T-helper 22 cell (primary cell): ENCODE results near the gene RTP5.

Source experiments
- DNase-seq: peaks from one replicate; pipeline ENCODE4 v3.0.0-alpha.2; 2020; ENCODE audit warnings: low read depth

RTP5 gene

GRCh38 chr2:241843321-241844065, 26.0 kb upstream of the RTP5 start:
- DNase-seq = no peak

- peak; percentile 56 for DNase-seq
These were observed 25.3 kb upstream of the RTP5 start for GRCh38 chr2:241844066-241844728.

GRCh38 chr2:241844831-241845578, 24.5 kb upstream of the RTP5 start:
- no peak for DNase-seq

- no peak for DNase-seq
These were observed 23.1 kb upstream of the RTP5 start for GRCh38 chr2:241846406-241846805.

GRCh38 chr2:241848761-241849615, 20.5 kb upstream of the RTP5 start:
- DNase-seq = no peak

GRCh38 chr2:241849616-241850543, 19.6 kb upstream of the RTP5 start:
- no peak for DNase-seq

GRCh38 chr2:241850544-241851324, 18.8 kb upstream of the RTP5 start:
- DNase-seq = no peak

GRCh38 chr2:241851325-241852115, 18.0 kb upstream of the RTP5 start:
- DNase-seq = no peak

GRCh38 chr2:241852116-241852980, 17.2 kb upstream of the RTP5 start:
- no peak for DNase-seq

GRCh38 chr2:241852981-241853631, 16.4 kb upstream of the RTP5 start:
- no peak for DNase-seq

- DNase-seq = no peak
These were observed 15.7 kb upstream of the RTP5 start for GRCh38 chr2:241853651-241854341.

- DNase-seq = no peak
These were observed 14.9 kb upstream of the RTP5 start for GRCh38 chr2:241854342-241855244.

GRCh38 chr2:241855245-241855887, 14.2 kb upstream of the RTP5 start:
- no peak for DNase-seq

GRCh38 chr2:241855888-241856422, 13.6 kb upstream of the RTP5 start:
- no peak for DNase-seq

- no peak for DNase-seq
These were observed 12.4 kb upstream of the RTP5 start for GRCh38 chr2:241857041-241857541.
